Spleen (tissue), 11 donors: Measurements from ENCODE around the gene ZBTB5. TPM values are rescaled to one million over a fixed set of nuclear protein-coding genes. Genes with fewer than 3 reads are reported as not detected.

Source experiments
- DNase-seq: peaks from one replicate; pipeline ENCODE4 v3.0.0-alpha.2; 2020
- H3K27ac ChIP-seq, 8 donors: fragments of 200-600 bp; sonication (generic) in 7 of 8; 1 replicate in 4 of 8; 2 replicates in 4 of 8; pipeline versions ENCODE4 v1.5.0 to v1.8.0; 2016 to 2021; ENCODE audit warnings: inconsistent platforms in 4 of 8, mild to moderate bottlenecking in 4 of 8, moderate library complexity in 1 of 8
- H3K27me3 ChIP-seq, 7 donors: fragments of 200-600 bp; sonication (generic) in 6 of 7; replicated peaks in 1 of 7; 1 replicate in 4 of 7; 2 replicates in 3 of 7; pipeline versions ENCODE4 v1.5.0 to v1.8.0; 2016 to 2021; ENCODE audit warnings: inconsistent platforms in 3 of 7, mild to moderate bottlenecking in 1 of 7
- H3K36me3 ChIP-seq, 6 donors: fragments of 200-600 bp; sonication (generic) in 5 of 6; 1 replicate in 4 of 6; 2 replicates in 2 of 6; pipeline versions ENCODE4 v1.5.0 to v1.8.0; 2016 to 2021; ENCODE audit warnings: inconsistent platforms in 2 of 6
- H3K4me1 ChIP-seq, 6 donors: fragments of 200-600 bp; sonication (generic) in 5 of 6; 1 replicate in 3 of 6; 2 replicates in 3 of 6; pipeline versions ENCODE4 v1.5.0 to v1.8.0; 2016 to 2021; ENCODE audit warnings: inconsistent platforms in 3 of 6
- H3K4me3 ChIP-seq, 8 donors: fragments of 200-600 bp; sonication (generic) in 7 of 8; 1 replicate in 4 of 8; 2 replicates in 4 of 8; pipeline versions ENCODE4 v1.5.0 to v1.8.0; 2016 to 2021; ENCODE audit warnings: inconsistent platforms in 4 of 8, mild to moderate bottlenecking in 4 of 8, moderate library complexity in 2 of 8
- H3K9me3 ChIP-seq, 8 donors: fragments of 200-600 bp; sonication (generic) in 7 of 8; 1 replicate in 4 of 8; 2 replicates in 4 of 8; pipeline versions ENCODE4 v1.5.0 to v1.8.0; 2016 to 2021; ENCODE audit warnings: inconsistent platforms in 4 of 8
- CTCF ChIP-seq, 11 experiments: fragments of 200-600 bp in 7 of 11; fragments of 450-650 bp in 4 of 11; sonication (generic) in 4 of 11; IDR thresholded peaks in 8 of 11; conservative IDR thresholded peaks in 3 of 11; 1 replicate in 7 of 11; 2 replicates in 4 of 11; pipeline versions ENCODE4 v1.4.0 to v1.8.0; 2016 to 2021; ENCODE audit warnings: antibody characterized with exemption in 11 of 11, inconsistent platforms in 4 of 11, mild to moderate bottlenecking in 1 of 11
- POLR2A ChIP-seq, 3 donors: fragments of 450-650 bp; IDR thresholded peaks; one replicate each; pipeline ENCODE4 v1.5.1; 2017; ENCODE audit warnings: antibody characterized with exemption in 3 of 3, mild to moderate bottlenecking in 1 of 3
- POLR2AphosphoS5 ChIP-seq, 3 donors: sonication (generic); formaldehyde crosslinking; IDR thresholded peaks; one replicate each; pipeline ENCODE4 v1.5.1; 2017; ENCODE audit warnings: antibody characterized with exemption in 3 of 3
- WGBS, 5 donors: extraction: QIAGEN DNeasy Blood & Tissue Kit in 3 of 5; methylation state at CpG; one replicate each; pipeline versions ENCODE4 v1.1.5 to v1.1.7; 2013 to 2018; 5-methylcytosine and 5-hydroxymethylcytosine counted together
- intact Hi-C: fragments of 100-400 bp; cut with DNase I; formaldehyde crosslinking; loops from one replicate; pipeline ENCODE4 v1.15.0; 2023; ENCODE audit warnings: low total_unique reads
- polyA plus RNA-seq, 3 donors: library from polyadenylated mRNA; stranded (reverse); fragments of 200-250 nt; gene quantifications; one replicate each; pipeline ENCODE4 v1.2.1, GENCODE V29; 2013
- total RNA-seq, 7 donors: library from RNA; depleted of rRNA in 3 of 7; stranded (reverse); fragments of >200 nt in 3 of 7; fragmentation: NEBNext Ultra II Directional in 4 of 7; extraction: Animal tissue kit (Norgen Biotek cat#: 25700) in 4 of 7; gene quantifications; one replicate each; pipeline versions ENCODE4 v1.1.0 to v1.2.1, GENCODE V29; 2016 to 2021
- donor health status: healthy with polysubstance abuse.
- donor health status: DM: no; HTN: no; CAD: no; lungs with moderate emphysema.
- donor health status: DM: no; HTN: no; CAD: no.
- donor health status: Bipolar disorder and iron deficiency.
- donor health status: healthy.
- donor health status: DM: no; HTN: no; CAD: no.
- donor health status: DM: yes; HTN: yes; CAD: no.

ZBTB5 gene
- total and polyA plus RNA-seq, 10 donors, result 4.7 to 15.1 (median 11.5) TPM

DNA sequence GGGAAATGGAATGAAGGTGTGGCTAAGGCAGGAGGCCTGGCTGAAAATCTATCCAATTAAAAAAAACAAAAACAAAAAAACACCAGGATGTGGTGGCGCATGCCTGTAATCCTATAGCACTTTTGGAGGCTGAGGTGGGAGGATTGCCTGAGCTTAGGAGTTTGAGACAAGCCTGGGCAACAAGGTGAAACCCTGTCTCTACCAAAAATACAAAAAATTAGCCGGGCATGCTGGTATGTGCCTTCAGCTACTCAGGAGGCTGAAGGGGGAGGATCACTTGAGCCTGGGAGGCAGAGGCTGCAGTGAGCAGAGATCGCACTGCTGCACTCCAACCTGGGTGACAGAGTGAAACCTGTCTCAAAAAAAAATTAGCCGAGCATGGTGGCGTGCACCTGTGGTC, 21.7 kb downstream of the ZBTB5 start:
- Histone ChIP-seq H3K9me3 (no peaks in the 10 kb centered on the region), H3K4me3 (no peak overlapping the region), H3K27ac (no peak overlapping the region), H3K36me3 (peaks cover 0 to 68% (median 38%) of the 10 kb centered on the region in 6 donors), H3K4me1 (peaks cover 0 to 3% (median 0%) of the 10 kb centered on the region in 6 donors), H3K27me3 (no peaks in the 10 kb centered on the region)
- no peak for TF ChIP-seq POLR2A (IDR thresholded peaks at IDR 0.05)
- intact Hi-C loops, result no loop called here
- DNase-seq, result no peak
- WGBS, 5 donors, result 88 to 98% (median 97%) methylated on average over 5 of the region's 5 CpGs

DNA sequence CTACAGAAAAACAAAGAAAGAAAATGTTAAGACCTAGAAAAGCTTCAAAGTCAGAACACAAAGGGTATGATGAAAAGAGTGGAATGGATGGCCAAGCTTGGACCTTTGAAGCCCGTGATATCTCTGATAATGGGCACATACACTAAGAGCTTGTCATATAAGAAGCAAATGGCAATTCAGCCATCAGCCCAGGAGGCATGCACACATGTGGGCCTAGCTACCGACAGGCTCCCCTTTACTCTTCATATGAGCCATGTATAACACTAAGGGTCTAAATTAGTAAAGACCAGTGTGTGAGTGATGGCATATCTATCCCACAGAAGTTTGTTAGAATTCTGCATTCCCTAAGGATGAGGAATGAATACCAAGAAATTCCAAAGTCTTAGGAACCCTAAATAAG, 22.7 kb downstream of the ZBTB5 start:
- peaks cover 0 to 3% (median 0%) of the 10 kb centered on the region in 6 donors for H3K4me1 ChIP-seq
- TF ChIP-seq CTCF (IDR thresholded peaks at IDR 0.05 in 8 of 11, conservative IDR thresholded peaks at IDR 0.05 in 3 of 11) (no peak), POLR2A (IDR thresholded peaks at IDR 0.05) (no peak), POLR2AphosphoS5 (IDR thresholded peaks at IDR 0.05) (no peak)
- no peak overlapping the region for H3K4me3 ChIP-seq
- intact Hi-C loops, result no loop called here
- H3K27me3 ChIP-seq, result no peaks in the 10 kb centered on the region
- no peak overlapping the region for H3K27ac ChIP-seq
- WGBS, 5 donors, result 85 to 96% (median 94%) methylated on average over 2 of the region's 2 CpGs
- H3K36me3 ChIP-seq, result peaks cover 0 to 74% (median 48%) of the 10 kb centered on the region in 6 donors
- H3K9me3 ChIP-seq, result no peaks in the 10 kb centered on the region
- no peak for DNase-seq

GRCh38 chr9:37441776-37442370, 23.4 kb downstream of the ZBTB5 start:
- Histone ChIP-seq H3K4me1 (peaks cover 0 to 3% (median 0%) of the 10 kb centered on the region in 6 donors), H3K36me3 (peaks cover 0 to 81% (median 55%) of the 10 kb centered on the region in 6 donors), H3K4me3 (no peak overlapping the region), H3K9me3 (no peaks in the 10 kb centered on the region), H3K27ac (no peak overlapping the region), H3K27me3 (no peaks in the 10 kb centered on the region)
- TF ChIP-seq POLR2A (IDR thresholded peaks at IDR 0.05) (no peak), POLR2AphosphoS5 (IDR thresholded peaks at IDR 0.05) (peak in 1 of 3 donors; percentile 55)
- intact Hi-C loops, result no loop called here
- WGBS, 5 donors, result 93 to 97% (median 95%) methylated on average over 19 to 21 of the region's 21 CpGs
- no peak for DNase-seq

DNA sequence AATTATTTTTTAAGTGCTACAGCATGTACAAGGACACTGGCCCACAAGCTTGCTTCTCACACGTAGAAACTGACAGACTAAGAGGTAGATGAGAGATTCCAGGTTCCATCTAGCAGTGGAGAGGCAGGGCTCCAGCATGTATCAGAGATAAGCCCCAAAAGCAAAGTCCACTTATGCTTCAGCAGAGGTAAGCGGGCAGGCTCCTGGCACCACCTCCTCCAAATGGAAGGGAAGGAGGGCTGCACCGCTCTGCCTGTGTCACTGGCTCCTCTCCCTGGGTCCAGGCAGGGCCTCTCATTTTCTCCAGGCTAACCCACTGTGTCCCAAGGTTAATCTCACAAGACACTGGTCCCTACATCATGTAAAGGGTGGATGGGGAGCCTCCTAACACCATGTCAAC, 26.9 kb downstream of the ZBTB5 start:
- Histone ChIP-seq H3K4me3 (no peak overlapping the region), H3K27me3 (no peaks in the 10 kb centered on the region), H3K9me3 (no peaks in the 10 kb centered on the region), H3K36me3 (peaks cover 0 to 100% (median 79%) of the 10 kb centered on the region in 6 donors), H3K27ac (no peak overlapping the region), H3K4me1 (peaks cover 0 to 12% (median 4%) of the 10 kb centered on the region in 6 donors)
- TF ChIP-seq POLR2AphosphoS5 (IDR thresholded peaks at IDR 0.05), result no peak
- TF ChIP-seq POLR2A (IDR thresholded peaks at IDR 0.05), result no peak
- no peak for TF ChIP-seq CTCF (IDR thresholded peaks at IDR 0.05 in 8 of 11, conservative IDR thresholded peaks at IDR 0.05 in 3 of 11)
- intact Hi-C loops, result no loop called here
- WGBS, 5 donors, result 88 to 97% (median 94%) methylated on average over 2 to 3 of the region's 3 CpGs
- DNase-seq, result no peak

GRCh38 chr9:37437621-37438020, 27.6 kb downstream of the ZBTB5 start:
- H3K4me1 ChIP-seq, result peaks cover 3 to 19% (median 11%) of the 10 kb centered on the region in 6 donors
- no peak overlapping the region for H3K27ac ChIP-seq
- H3K9me3 ChIP-seq, result no peaks in the 10 kb centered on the region
- no peaks in the 10 kb centered on the region for H3K27me3 ChIP-seq
- TF ChIP-seq POLR2A (IDR thresholded peaks at IDR 0.05), result no peak
- no peak for TF ChIP-seq CTCF (IDR thresholded peaks at IDR 0.05 in 8 of 11, conservative IDR thresholded peaks at IDR 0.05 in 3 of 11)
- no peak for TF ChIP-seq POLR2AphosphoS5 (IDR thresholded peaks at IDR 0.05)
- H3K36me3 ChIP-seq, result peaks cover 0 to 100% (median 79%) of the 10 kb centered on the region in 6 donors
- intact Hi-C loops, result no loop called here
- no peak for DNase-seq
- no peak overlapping the region for H3K4me3 ChIP-seq
- 88 to 96% (median 93%) methylated on average over 4 of the region's 4 CpGs for WGBS, 5 donors
